Erythroblast (primary cell): ENCODE measurements around the gene ERICH2.

Source experiments
- GATA1 ChIP-seq: IDR thresholded peaks from 2 replicates; pipeline ENCODE4 v1.6.1; 2011; ENCODE audit warnings: low read depth, mild to moderate bottlenecking, control low read depth, low read length, moderate library complexity
- POLR2A ChIP-seq: IDR thresholded peaks from 2 replicates; pipeline ENCODE4 v1.6.1; 2011; ENCODE audit warnings: mild to moderate bottlenecking, low read length

GRCh38 chr2:170762760-170763159 is 7.4 kb upstream of the ERICH2 start:
- TF ChIP-seq POLR2A (no peak), GATA1 (no peak)
